K562 (cell line): ENCODE data around the gene LRP1. TPM values are rescaled to one million over a fixed set of nuclear protein-coding genes. Genes with fewer than 3 reads are reported as not detected.

Experiments used
- ATAC-seq: fragments of 200-7000 bp; cut with Tn5 transposase; 3 replicates; pipeline ENCODE4 v1.9.1; 2020; ENCODE audit warnings: moderate library complexity
- BruUV-seq: library from RNA; stranded (reverse); fragments of 400-500 nt; replicated peaks from 2 replicates; lab custom pipeline; 2021; lab: Mats Ljungman, UMichigan
- CTCF ChIA-PET: fragments of 300-600 bp; formaldehyde crosslinking; extraction: SDS; loops from one replicate; lab custom pipeline; 2021; ENCODE audit warnings: low intra/inter-chr PET ratio; lab: Yijun Ruan, JAX
- POLR2A ChIA-PET: fragments of 300-600, 350-650 bp; sonication (Branson Sonifier 250); formaldehyde crosslinking; extraction: SDS; loops from one replicate; lab custom pipeline; 2021; ENCODE audit warnings: antibody characterized with exemption, inconsistent platforms; lab: Yijun Ruan, JAX
- DNase-seq, 4 experiments: peaks; one replicate each; pipeline versions ENCODE4 v3.0.0 to v3.0.0-alpha.2; 2011 to 2018; ENCODE audit warnings: low spot score in 3 of 4, mixed read lengths in 3 of 4; ENCODE audit errors: extremely low read depth in 1 of 4
- FAIRE-seq: peaks from 2 replicates; lab custom pipeline; 2011; peaks lifted over from hg19 to GRCh38; lab: Jason Lieb, UNC
- H2AFZ ChIP-seq: 2 replicates; pipeline ENCODE4 v1.6.0; 2011; ENCODE audit warnings: low read depth, low read length, control low read depth, inconsistent platforms
- H3K27ac ChIP-seq: fragments of 200-600 bp; 3 replicates; pipeline ENCODE4 v1.8.0; 2011; ENCODE audit warnings: low read depth, mild to moderate bottlenecking, control low read depth, inconsistent platforms, low read length, moderate library complexity, mixed read lengths; ENCODE audit errors: extremely low read depth
- H3K27me3 ChIP-seq, 2 experiments: fragments of 300-600 bp in 1 of 2; 2 replicates in 1 of 2; 3 replicates in 1 of 2; pipeline versions ENCODE4 v1.6.0 to v1.8.0; 2011; ENCODE audit warnings: inconsistent platforms in 2 of 2, low read length in 2 of 2, mild to moderate bottlenecking in 1 of 2, mixed read lengths in 1 of 2, moderate library complexity in 1 of 2; ENCODE audit not compliant: control insufficient read depth in 2 of 2, insufficient read depth in 2 of 2
- H3K36me3 ChIP-seq: fragments of 300-600 bp; 3 replicates; pipeline ENCODE4 v1.8.0; 2011; ENCODE audit warnings: mild to moderate bottlenecking, low read length, inconsistent platforms; ENCODE audit not compliant: control insufficient read depth, insufficient read depth
- H3K4me1 ChIP-seq, 2 experiments: fragments of 200-600 bp in 1 of 2; replicated peaks in 1 of 2; 2 replicates in 1 of 2; 3 replicates in 1 of 2; pipeline versions ENCODE4 v1.5.1 to v1.8.0; 2011; ENCODE audit warnings: inconsistent platforms in 2 of 2, low read length in 2 of 2, mild to moderate bottlenecking in 1 of 2, mixed read lengths in 1 of 2, moderate library complexity in 1 of 2; ENCODE audit not compliant: control insufficient read depth in 2 of 2, insufficient read depth in 2 of 2
- H3K4me2 ChIP-seq: 2 replicates; pipeline ENCODE4 v1.6.1; 2011; ENCODE audit warnings: low read length, control low read depth, inconsistent platforms, mixed read lengths; ENCODE audit not compliant: insufficient read depth
- H3K4me3 ChIP-seq: fragments of 200-600 bp; sonication (generic), shearing (Covaris generic); 2 replicates; pipeline ENCODE4 v1.5.1; 2016; ENCODE audit warnings: control low read depth, inconsistent platforms
- H3K79me2 ChIP-seq: fragments of 200-600 bp; 3 replicates; pipeline ENCODE4 v1.8.0; 2011; ENCODE audit warnings: low read length, inconsistent platforms; ENCODE audit not compliant: control insufficient read depth, insufficient read depth
- H3K9ac ChIP-seq, 2 experiments: 2 replicates each; pipeline versions ENCODE4 v1.6.0 to v1.6.1; 2011; ENCODE audit warnings: low read depth in 2 of 2, low read length in 2 of 2, control low read depth in 1 of 2, inconsistent platforms in 1 of 2, mild to moderate bottlenecking in 1 of 2, mixed read lengths in 1 of 2; ENCODE audit not compliant: insufficient read depth in 1 of 2
- H3K9me1 ChIP-seq: one replicate; pipeline ENCODE4 v1.6.0; 2011; ENCODE audit warnings: inconsistent platforms, mild to moderate bottlenecking, low read length, moderate library complexity; ENCODE audit not compliant: control insufficient read depth, insufficient read depth
- H3K9me3 ChIP-seq: replicated peaks from 2 replicates; pipeline ENCODE4 v1.5.1; 2011; ENCODE audit warnings: low read depth, low read length, inconsistent platforms; ENCODE audit not compliant: control insufficient read depth, insufficient read depth
- H4K20me1 ChIP-seq: replicated peaks from 2 replicates; pipeline ENCODE4 v1.6.1; 2011; ENCODE audit warnings: low read length, inconsistent platforms, mixed read lengths; ENCODE audit not compliant: control insufficient read depth, insufficient read depth
- ARID4B ChIP-seq: sonication (generic); formaldehyde crosslinking; IDR thresholded peaks from 2 replicates; pipeline ENCODE4 v1.8.0; 2022; ENCODE audit warnings: mild to moderate bottlenecking, missing genetic modification reagents
- EGR1 ChIP-seq: fragments of 450-650 bp; conservative IDR thresholded peaks from 2 replicates; pipeline ENCODE4 v1.6.1; 2017; ENCODE audit warnings: mild to moderate bottlenecking
- EZH2 ChIP-seq: IDR thresholded peaks from 2 replicates; pipeline ENCODE4 v1.6.1; 2012; ENCODE audit warnings: low read depth, mild to moderate bottlenecking, inconsistent platforms, low read length, borderline replicate concordance
- MBD2 ChIP-seq: sonication (generic); IDR thresholded peaks from 2 replicates; pipeline ENCODE4 v1.6.1; 2016; ENCODE audit warnings: low read depth, borderline replicate concordance
- SMARCB1 ChIP-seq: IDR thresholded peaks from 2 replicates; pipeline ENCODE4 v1.6.1; 2011; ENCODE audit warnings: improper control_type of control experiment, low read depth; ENCODE audit not compliant: insufficient read length
- ZNF143 ChIP-seq: sonication (generic); formaldehyde crosslinking; IDR thresholded peaks from 2 replicates; pipeline ENCODE4 v1.9.0; 2022; ENCODE audit warnings: mild to moderate bottlenecking, missing genetic modification reagents
- ZNF263 ChIP-seq: sonication (generic); formaldehyde crosslinking; IDR thresholded peaks from 2 replicates; pipeline ENCODE4 v1.8.0; 2022; ENCODE audit warnings: mild to moderate bottlenecking, missing genetic modification reagents, borderline replicate concordance
- WGBS: fragments of 100-300 bp; shearing (Covaris generic); methylation state at CpG from one replicate; pipeline ENCODE4 v1.1.6; 2016; ENCODE audit warnings: low coverage, mixed read lengths; ENCODE audit not compliant: insufficient coverage; ENCODE audit errors: missing lambda C conversion rate; 5-methylcytosine and 5-hydroxymethylcytosine counted together
- in situ Hi-C: fragments of 300-500 bp; cut with MboI; formaldehyde crosslinking; loops from 4 replicates; pipeline ENCODE4 v1.15.0; 2018; ENCODE audit warnings: inconsistent platforms, mixed read lengths
- intact Hi-C: fragments of 100-400 bp; cut with micrococcal nuclease; formaldehyde crosslinking; loops from 2 replicates; pipeline ENCODE4 v1.14.2; 2022
- polyA plus RNA-seq, 8 experiments: library from polyadenylated mRNA; depleted of rRNA in 4 of 8; stranded (reverse) in 5 of 8; unstranded in 3 of 8; fragments of >200 nt; fragmentation: Nextera tagmentation in 2 of 8; fragmentation: Illumina TruSeq in 1 of 8; extraction: Ambion mirVana in 2 of 8; extraction: Trizol in 1 of 8; gene quantifications; 2 replicates each; pipeline versions ENCODE4 v1.2.1 to v1.2.3, GENCODE V29; 2011 to 2014; ENCODE audit warnings: inconsistent platforms in 1 of 8, missing spikeins in 1 of 8
- total RNA-seq, 7 experiments: library from RNA; depleted of rRNA in 6 of 7; stranded (reverse); fragments of >200 nt in 6 of 7; fragmentation: Illumina TruSeq in 2 of 7; extraction: Trizol in 2 of 7; gene quantifications; 2 replicates each; pipeline versions ENCODE4 v1.2.1 to v1.2.3, GENCODE V29; 2011 to 2021; ENCODE audit warnings: low replicate concordance in 1 of 7

Gene LRP1
- total and polyA plus RNA-seq, 9 of the 15 experiments (the other 6 are each of a cell fraction or from before 2014, with no cell fraction given): 0.04 to 0.64 (median 0.19) TPM; not detected in 2

- POLR2A ChIA-PET: interaction anchor here (0.6 to 1.5 kb wide), 6 partner anchors 10 to 77 kb away, joined by 3 to 6 read pairs (median 3); partner anchors contain the start of genes SHMT2 and STAT6
- Histone ChIP-seq H3K27me3 (peaks cover 45 to 86% of the 10 kb centered on the region in 2 experiments), H3K79me2 (no peaks in the 10 kb centered on the region), H3K36me3 (no peaks in the 10 kb centered on the region), H3K4me2 (no peak overlapping the region)
- FAIRE-seq: no peak
- intact Hi-C loops (no loop called here), in situ Hi-C loops (loop anchor here (10.0 kb wide), 1 partner anchor 433 kb away; the partner anchor contains the start of gene PRIM1)
- CTCF ChIA-PET: no interaction called here
- WGBS: 28% methylated on average over 8 of the region's 8 CpGs
- no peak for DNase-seq
- no peak for TF ChIP-seq SMARCB1
- no peak for TF ChIP-seq MBD2
- no peak for TF ChIP-seq ZNF143
- 0 out of 2 replicates have a peak, but pooled peaks have one; percentile 16 for TF ChIP-seq EGR1
- 0 out of 2 replicates have a peak, but pooled peaks have one; percentile 14 for TF ChIP-seq ZNF263 (CRISPR knock-in tag)
- TF ChIP-seq EZH2: no peak
- no peak for TF ChIP-seq ARID4B
- TF ChIP-seq, all 486 proteins: peak for 2
- Histone ChIP-seq H3K9me1 (peaks cover 5% of the 10 kb centered on the region), H3K9ac (no peak overlapping the region), H3K9me3 (no peaks in the 10 kb centered on the region), H3K27ac (no peak overlapping the region), H3K4me3 (no peak overlapping the region), H2AFZ (no peak overlapping the region), H3K4me1 (peaks cover 0 to 41% of the 10 kb centered on the region in 2 experiments; a peak in 2 of 5 replicates), H4K20me1 (peaks cover 17% of the 10 kb centered on the region; the same call in 1 of the 2 replicates)
- BruUV-seq: no TSS peak
- ATAC-seq: no peak
Observed at GRCh38 chr12:57188090-57188425, 59.8 kb downstream of the LRP1 start.
